Measurements from ENCODE around the gene HTRA1. TPM values are rescaled to one million over a fixed set of nuclear protein-coding genes. Genes with fewer than 3 reads are reported as not detected.
A peak's percentile ranks its signal among the peaks of the same experiment; 100 is the strongest.

The HTRA1 gene
- total RNA-seq, 1 experiment from 2014 or later: 0.17 TPM

GRCh38 chr10:122504610-122504950, 43.2 kb downstream of the HTRA1 start:
- no peaks in the 10 kb centered on the region for H3K4me1 ChIP-seq (ENCODE audit: insufficient read depth, low read length, poor library complexity, severe bottlenecking)
- no peak overlapping the region for H3K4me3 ChIP-seq (ENCODE audit: low read depth, low read length, poor library complexity, severe bottlenecking)
- no peak overlapping the region for H3K27ac ChIP-seq (ENCODE audit: low read depth, low read length, poor library complexity, severe bottlenecking)
- no TSS peak for BruUV-seq (replicated peaks)
- intact Hi-C loops (cut with micrococcal nuclease; ENCODE audit: unreplicated experiment): no loop called here
- ChIA-PET POLR2A (ENCODE audit: low non-redundant PET) (no interaction called here), CTCF (no interaction called here)
- no peaks in the 10 kb centered on the region for H3K9me3 ChIP-seq (ENCODE audit: low read depth, low read length, poor library complexity, severe bottlenecking)
- H3K27me3 ChIP-seq (replicated peaks; ENCODE audit: insufficient read depth, low read depth, low read length, poor library complexity): no peaks in the 10 kb centered on the region
- peak; percentile 19 for DNase-seq (ENCODE audit: low spot score)
- H3K36me3 ChIP-seq (ENCODE audit: insufficient read depth, low read length, poor library complexity, severe bottlenecking): no peaks in the 10 kb centered on the region
- TF ChIP-seq CTCF (conservative IDR thresholded peaks at IDR 0.05; ENCODE audit: low read depth, low read length): no peak
- TF ChIP-seq EZH2 (IDR thresholded peaks at IDR 0.05; ENCODE audit: borderline replicate concordance, low read depth, low read length, poor library complexity, severe bottlenecking): no peak

- no peak for DNase-seq (ENCODE audit: low spot score)
- TF ChIP-seq EZH2 (IDR thresholded peaks at IDR 0.05; ENCODE audit: borderline replicate concordance, low read depth, low read length, poor library complexity, severe bottlenecking) (no peak), CTCF (conservative IDR thresholded peaks at IDR 0.05; ENCODE audit: low read depth, low read length) (no peak)
- no TSS peak for BruUV-seq (replicated peaks)
- intact Hi-C loops (cut with micrococcal nuclease; ENCODE audit: unreplicated experiment): no loop called here
- no peak overlapping the region for H3K4me3 ChIP-seq (ENCODE audit: low read depth, low read length, poor library complexity, severe bottlenecking)
- H3K9me3 ChIP-seq (ENCODE audit: low read depth, low read length, poor library complexity, severe bottlenecking): no peaks in the 10 kb centered on the region
- H3K27ac ChIP-seq (ENCODE audit: low read depth, low read length, poor library complexity, severe bottlenecking): no peak overlapping the region
- no peaks in the 10 kb centered on the region for H3K4me1 ChIP-seq (ENCODE audit: insufficient read depth, low read length, poor library complexity, severe bottlenecking)
- H3K27me3 ChIP-seq (replicated peaks; ENCODE audit: insufficient read depth, low read depth, low read length, poor library complexity): no peaks in the 10 kb centered on the region
- H3K36me3 ChIP-seq (ENCODE audit: insufficient read depth, low read length, poor library complexity, severe bottlenecking): no peaks in the 10 kb centered on the region
- CTCF ChIA-PET: no interaction called here
- POLR2A ChIA-PET (ENCODE audit: low non-redundant PET): no interaction called here
These were observed 43.7 kb downstream of the HTRA1 start for GRCh38 chr10:122505011-122505410.

- intact Hi-C loops (cut with micrococcal nuclease; ENCODE audit: unreplicated experiment): no loop called here
- H3K27me3 ChIP-seq (replicated peaks; ENCODE audit: insufficient read depth, low read depth, low read length, poor library complexity): no peaks in the 10 kb centered on the region
These were observed 44.7 kb downstream of the HTRA1 start for GRCh38 chr10:122505885-122506645.

More at GRCh38 chr10:122505885-122506645, 44.7 kb downstream of the HTRA1 start:
- DNase-seq (ENCODE audit: low spot score): no peak
- BruUV-seq (replicated peaks): no TSS peak
- no peak for TF ChIP-seq EZH2 (IDR thresholded peaks at IDR 0.05; ENCODE audit: borderline replicate concordance, low read depth, low read length, poor library complexity, severe bottlenecking)
- TF ChIP-seq CTCF (conservative IDR thresholded peaks at IDR 0.05; ENCODE audit: low read depth, low read length): no peak
- CTCF ChIA-PET: no interaction called here
- Histone ChIP-seq H3K27ac (ENCODE audit: low read depth, low read length, poor library complexity, severe bottlenecking) (no peak overlapping the region), H3K9me3 (ENCODE audit: low read depth, low read length, poor library complexity, severe bottlenecking) (no peaks in the 10 kb centered on the region), H3K4me1 (ENCODE audit: insufficient read depth, low read length, poor library complexity, severe bottlenecking) (no peaks in the 10 kb centered on the region), H3K36me3 (ENCODE audit: insufficient read depth, low read length, poor library complexity, severe bottlenecking) (no peaks in the 10 kb centered on the region), H3K4me3 (ENCODE audit: low read depth, low read length, poor library complexity, severe bottlenecking) (no peak overlapping the region)
- POLR2A ChIA-PET (ENCODE audit: low non-redundant PET): no interaction called here
